Suprapubic skin (tissue), 3 donors: ENCODE data around the gene GPR108.

ENCODE experiments used
- CTCF ChIP-seq, 2 donors: fragments of 200-600 bp in 1 of 2; fragments of 450-650 bp in 1 of 2; sonication (generic) in 1 of 2; IDR thresholded peaks; one replicate each; pipeline ENCODE4 v1.5.1; 2016 to 2019; ENCODE audit warnings: antibody characterized with exemption in 2 of 2, mild to moderate bottlenecking in 1 of 2, moderate library complexity in 1 of 2
- POLR2A ChIP-seq, 2 donors: fragments of 450-650 bp; IDR thresholded peaks; one replicate each; pipeline ENCODE4 v1.6.1; 2017; ENCODE audit warnings: antibody characterized with exemption in 2 of 2, mild to moderate bottlenecking in 2 of 2, moderate library complexity in 2 of 2

DNA sequence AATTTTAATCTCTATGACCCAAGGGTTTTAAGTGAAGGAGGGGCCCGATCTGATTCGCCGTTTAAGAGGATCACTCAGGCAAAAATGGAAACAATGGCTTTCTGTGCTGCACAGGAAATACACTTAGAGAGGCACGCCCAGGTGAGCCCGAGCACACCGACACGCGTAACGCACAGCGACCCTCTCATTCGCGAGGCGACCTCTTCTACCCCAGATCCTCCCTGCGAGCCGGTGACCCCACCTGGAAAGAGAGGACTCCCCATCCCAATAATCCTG lies 29.6 kb upstream of the GPR108 start:
- peak in 1 of 2 donors; percentile 14 for TF ChIP-seq POLR2A (IDR thresholded peaks at IDR 0.05)
- no peak for TF ChIP-seq CTCF (IDR thresholded peaks at IDR 0.05)
